HG02623 (cell line): Measurements from ENCODE around the gene UAP1L1.

Experiments
- ATAC-seq: cut with Tn5 transposase; IDR thresholded peaks from one replicate; pipeline ENCODE4 v1.9.1; 2021; ENCODE audit warnings: moderate library complexity; ENCODE audit not compliant: unreplicated experiment

UAP1L1 gene

DNA sequence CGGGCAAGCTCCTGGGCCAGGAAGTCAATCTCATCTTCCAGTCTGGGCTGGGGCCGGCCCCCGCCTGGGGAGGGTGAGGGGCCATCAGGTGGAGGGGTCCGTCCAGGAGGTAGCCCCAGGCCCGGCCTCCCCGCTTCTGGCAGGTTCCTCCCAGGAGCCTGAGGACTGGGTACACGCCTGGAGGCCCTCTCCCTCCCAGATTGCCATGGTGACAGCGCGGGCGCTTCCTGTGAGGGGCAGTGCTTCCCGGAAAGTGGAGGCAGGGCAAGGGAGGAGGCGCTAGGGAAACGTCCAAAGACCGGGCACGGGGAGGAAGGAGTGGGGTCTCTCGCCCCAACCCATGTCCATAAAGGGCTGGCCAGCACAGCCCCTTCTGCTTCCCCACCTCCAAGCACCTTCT is 36.2 kb upstream of the UAP1L1 start:
- ATAC-seq, result no peak

DNA sequence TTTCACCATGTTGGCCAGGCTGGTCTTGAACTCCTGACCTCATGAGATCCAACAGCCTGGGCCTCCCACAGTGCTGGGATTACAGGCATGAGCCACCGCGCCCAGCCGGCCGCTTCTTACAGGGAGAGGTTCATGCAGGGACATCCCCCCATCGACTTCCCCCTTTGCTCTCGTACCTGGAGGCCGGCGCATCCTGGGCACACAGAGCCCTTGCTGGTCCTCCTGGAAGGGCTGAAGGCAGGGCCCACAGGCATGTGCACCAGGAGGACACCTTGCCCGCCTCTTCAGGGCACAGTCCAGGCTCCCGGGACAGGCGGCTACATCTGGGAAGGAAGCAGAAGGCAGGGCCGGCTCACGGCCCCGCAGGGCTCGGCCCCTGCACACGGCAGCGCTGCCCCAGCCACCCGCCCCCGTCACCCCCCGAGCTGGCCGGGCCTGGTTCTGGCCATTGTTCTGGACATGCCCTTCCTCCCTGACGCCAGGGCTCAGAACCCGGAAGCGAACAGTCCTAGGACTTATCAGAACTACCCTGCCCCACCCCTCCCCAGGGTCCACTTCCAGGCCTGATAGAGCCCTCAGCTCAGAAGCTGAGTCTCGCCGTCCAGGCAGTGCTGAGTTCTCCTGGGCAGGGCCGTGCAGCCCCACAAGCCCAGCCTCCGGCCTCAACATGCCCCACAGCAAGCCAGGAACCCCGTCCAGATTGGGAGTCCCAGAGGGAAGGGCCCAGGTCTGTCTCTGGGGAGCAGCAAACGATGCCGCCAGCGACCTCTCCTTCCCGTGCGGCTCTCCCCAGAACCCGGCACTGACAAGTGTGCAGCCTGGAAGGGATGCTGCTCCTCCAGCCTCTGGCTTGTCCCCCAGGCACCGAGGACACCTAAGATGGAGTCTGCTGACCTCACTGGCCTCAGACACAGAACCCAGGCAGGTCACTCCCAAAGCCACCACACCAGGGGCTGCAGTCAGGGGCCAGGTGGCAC is 34.3 kb upstream of the UAP1L1 start:
- no peak for ATAC-seq

DNA sequence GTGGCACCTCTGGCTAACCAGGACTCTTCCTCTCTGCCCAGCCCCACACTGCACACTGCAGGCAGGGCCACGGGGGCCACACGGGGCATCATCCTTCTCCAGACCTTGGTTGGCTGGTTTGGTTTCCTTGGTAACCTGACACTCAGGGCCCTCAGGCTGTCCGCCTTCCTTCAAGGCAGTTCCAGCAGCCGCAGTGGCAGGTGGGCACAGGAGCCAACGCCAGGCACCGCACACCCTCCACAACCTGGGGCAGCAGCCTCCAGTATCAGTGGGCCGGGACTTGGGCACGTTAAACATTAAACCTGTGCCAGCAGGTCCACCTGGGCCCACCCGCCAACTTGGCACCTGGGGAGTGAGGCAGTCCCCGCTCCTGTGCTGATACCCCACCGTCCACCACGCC is 33.3 kb upstream of the UAP1L1 start:
- no peak for ATAC-seq

DNA sequence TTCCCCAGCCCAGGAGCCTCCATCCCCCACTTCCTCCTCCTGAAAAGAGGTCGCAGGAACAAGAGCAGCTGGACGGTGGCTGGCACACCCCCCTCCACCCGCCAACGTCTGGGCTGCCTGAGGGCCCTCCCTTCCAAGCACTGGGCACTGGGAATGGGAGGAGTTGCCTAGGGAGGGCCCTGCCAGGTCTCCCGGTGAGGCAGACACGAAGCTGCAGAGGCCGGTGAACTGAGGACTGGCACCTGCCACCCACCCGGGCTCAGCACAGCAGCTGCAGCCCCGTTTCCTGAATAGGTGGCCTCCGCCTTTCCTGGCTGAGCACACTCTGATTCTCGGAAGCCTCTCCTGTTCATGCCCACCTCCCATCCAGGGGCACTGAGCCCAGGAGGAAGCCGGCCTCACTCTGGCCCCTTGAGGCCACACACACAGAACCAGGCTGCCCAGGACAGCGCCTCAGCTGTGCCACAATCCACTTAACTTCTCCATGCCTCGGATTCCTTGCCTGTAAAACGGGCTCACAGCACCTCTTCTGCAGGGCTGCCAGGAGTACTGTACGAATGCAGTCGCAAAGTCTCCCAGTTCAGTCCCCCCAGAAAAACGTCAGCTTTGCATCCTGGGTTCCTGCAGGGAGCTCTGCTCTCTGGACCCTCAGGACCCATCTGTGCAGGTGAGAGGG is 32.7 kb upstream of the UAP1L1 start:
- no peak for ATAC-seq

DNA sequence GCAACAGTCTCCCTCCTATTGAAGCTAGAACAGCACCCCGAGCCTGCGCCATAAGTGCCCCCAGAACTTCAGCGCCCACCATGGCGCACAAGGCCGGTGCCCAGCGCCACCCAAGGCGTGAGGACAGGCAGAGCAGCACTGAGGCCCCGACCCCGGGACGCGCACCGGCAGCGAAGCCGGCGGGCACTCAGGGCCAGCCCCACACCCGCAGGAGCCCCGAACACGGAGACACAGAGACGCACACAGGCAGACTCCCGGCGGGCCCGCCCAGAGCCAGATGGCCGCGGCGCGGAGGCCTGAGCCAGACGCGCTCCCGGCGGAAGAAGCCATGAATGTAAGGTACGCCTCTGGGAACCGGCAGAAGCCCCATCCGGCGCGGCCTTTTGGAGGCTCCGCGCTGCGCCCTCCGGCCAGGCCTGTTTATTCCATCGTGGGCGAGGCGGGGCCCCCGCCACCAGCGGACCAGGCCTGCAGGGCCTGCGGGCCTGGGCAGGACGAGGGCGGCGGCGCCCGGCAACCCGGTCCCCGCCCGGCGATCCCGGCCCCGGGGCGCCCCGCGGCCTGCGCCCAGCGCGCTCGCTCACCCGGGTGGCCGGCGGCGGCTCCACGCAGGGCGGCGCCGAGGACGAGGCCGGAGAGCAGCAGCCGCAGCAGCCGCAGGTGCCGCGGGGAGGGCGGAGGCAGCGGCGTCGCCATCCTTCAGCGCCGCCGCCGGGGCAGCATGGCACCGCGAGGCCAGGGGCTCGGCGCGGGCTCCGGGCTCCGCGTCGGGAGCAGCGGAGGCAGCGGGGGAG is 31.8 kb upstream of the UAP1L1 start:
- no peak for ATAC-seq

DNA sequence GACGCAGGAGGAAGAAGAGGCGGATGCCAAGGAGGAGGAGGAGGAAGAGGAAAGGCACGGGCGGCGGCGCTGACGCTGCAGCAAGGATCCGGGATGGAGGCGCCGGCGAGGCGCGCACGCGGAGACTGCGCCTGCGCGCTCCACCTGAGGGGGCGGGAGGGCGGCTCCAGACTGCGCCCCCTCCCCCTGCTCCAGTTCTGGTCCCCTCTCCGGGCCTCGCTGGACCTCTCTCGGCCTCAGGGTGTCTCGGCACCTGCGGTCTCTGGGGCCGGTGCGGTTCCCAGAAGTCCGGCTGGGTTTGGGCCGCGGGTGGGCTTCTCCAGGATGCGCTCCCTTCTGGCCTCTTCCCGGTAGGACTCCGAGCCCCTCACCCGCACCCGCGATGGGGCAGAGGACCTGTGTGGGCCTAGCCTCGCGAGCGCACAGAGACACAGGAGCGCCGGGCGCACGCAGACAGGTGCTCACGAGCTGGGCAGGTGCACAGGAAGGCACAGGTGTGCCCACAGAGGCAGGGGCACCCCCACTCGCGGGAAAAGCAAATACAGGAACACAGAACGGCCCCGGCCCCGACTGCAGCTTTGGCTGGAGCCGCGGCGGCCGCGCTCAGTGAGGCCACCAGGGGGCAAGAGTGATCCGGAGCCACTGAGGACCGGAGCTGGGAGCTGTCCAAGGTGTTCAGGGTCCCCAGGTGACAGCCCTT is 31.1 kb upstream of the UAP1L1 start, which contains the start of gene NPDC1:
Gene NPDC1, minus strand, starts transcription at position 90 of the 700 bp plus-strand sequence. CDS start 188 bp downstream, outside the sequence.
- ATAC-seq, result no peak

DNA sequence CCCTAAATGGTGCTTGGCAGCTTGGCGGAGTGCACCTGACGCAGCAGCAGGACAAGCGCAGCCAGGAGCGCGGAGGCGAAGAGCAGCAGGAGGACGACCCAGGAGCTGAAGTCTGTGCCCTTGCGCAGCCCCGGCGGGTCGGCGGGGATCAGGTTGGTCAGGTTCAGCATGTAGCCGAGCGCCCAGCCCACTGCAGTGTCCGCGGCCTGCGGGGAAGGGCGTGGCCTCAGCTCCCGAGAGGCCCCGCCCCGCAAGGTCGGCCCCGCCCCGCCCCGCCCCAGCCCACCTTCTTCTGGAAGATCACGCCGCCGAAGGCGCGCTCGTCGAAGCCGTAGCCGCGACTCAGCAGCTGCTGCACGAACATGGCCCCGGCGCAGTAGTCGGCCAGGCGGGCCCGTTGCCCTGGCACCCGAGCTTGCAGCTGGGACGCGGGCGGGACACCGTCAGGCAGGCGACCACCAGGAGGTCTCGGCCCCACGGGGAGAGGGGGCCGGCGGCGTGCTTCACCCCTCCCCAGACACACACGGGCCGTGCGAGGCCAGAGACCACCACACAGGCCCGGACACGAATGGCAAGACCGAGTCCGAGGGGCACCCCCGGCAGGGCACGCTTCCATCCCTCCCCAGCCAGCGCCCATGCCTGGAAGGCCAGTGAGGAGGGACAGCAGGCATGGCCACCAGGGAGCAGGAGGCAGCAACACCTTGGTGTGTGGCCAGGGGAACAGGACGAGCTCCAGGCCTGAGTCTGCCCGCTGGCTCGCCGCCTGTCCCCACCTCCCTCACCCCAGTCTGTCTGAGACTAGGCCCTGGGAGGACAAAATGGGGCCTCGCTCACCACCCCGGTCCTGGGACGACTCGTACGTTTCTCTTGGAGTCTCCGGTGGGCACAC is 28.4 kb upstream of the UAP1L1 start:
- ATAC-seq, result no peak

DNA sequence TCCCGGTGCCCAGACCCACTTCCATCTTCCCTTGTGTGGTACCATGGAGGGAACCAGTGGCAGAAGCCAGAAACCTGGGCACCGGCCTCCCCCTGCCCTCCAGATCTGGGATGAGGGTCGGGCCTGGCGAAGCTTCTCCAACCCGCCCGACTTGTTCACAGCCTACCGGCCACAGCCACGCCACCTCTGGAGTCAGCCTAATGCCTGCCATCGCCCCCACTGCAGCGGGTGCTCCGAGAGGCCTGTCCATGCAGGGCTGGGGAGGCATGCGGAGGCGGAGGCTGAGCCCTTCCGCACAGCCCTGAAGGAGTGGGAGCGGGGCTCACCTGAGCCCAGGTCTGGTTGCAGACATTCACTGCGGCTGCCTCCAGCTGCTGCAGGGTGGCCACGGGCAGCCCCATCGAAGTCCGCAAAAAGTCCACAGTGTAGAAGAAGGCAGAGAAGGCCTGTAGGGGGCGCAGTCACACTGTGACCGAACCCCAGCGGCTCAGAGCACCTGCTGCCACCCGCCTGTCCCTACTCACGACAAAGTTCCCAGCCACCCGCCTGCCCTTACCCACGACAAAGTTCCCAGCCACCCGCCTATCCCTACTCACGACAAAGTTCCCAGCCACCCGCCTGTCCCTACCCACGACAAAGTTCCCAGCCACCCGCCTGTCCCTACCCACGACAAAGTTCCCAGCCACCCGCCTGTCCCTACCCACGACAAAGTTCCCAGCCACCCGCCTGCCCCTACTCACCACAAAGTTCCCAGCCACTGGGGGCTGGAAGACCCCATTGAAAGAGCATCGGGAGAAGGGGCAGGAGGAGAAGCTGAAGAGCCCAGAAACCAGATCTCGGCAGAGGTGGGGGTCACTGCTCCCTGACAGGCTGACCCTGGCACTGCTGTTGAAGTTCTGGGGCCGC is 27.5 kb upstream of the UAP1L1 start:
- no peak for ATAC-seq

DNA sequence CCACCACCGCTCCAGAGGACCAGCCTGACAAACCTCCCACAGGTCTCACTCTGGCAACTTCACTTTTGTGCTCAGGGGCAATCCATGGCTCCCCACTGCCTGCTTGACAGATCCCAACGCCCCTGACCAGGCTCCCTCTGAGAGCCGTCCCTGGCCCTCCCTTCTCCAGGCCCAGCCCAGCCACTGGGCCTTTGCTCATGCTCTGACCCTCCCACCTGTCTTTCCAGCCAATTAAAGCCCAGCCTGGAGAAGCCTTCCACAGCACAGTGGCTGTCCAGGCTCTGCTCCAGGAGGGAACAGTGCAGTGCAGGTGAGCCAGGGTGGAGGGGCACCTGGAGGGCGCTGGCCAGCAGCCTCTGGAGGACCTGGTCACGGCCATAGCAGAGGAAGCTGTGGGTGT is 26.7 kb upstream of the UAP1L1 start:
- no peak for ATAC-seq

DNA sequence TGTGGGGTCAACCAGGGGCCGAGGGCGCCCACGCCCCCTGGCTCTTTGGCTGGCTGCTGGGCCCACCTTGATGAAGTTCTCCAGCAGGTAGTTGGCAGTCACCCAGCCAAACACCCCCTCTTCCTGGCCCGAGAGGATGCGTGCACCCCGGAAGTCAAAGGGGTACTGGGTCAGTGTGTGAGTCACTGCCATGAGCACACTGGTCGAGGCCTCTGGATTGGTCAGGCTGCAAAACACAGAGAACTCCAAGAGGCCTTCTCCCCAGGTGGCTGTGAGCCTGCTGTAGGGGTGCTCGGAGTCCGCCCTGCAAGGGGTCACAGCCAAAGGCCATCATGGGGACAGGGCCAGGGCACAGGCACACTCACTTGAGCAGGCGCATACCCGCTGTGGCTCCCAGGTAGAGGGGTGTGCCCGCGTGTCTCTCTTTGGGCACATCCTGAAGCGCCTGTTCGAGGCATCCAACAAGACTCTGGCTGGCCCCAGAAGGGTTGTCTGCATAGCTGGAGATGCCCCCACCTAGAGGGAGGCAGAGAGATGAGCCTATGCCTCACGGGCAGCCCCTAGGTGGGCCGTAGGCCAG is 26.1 kb upstream of the UAP1L1 start:
- no peak for ATAC-seq

DNA sequence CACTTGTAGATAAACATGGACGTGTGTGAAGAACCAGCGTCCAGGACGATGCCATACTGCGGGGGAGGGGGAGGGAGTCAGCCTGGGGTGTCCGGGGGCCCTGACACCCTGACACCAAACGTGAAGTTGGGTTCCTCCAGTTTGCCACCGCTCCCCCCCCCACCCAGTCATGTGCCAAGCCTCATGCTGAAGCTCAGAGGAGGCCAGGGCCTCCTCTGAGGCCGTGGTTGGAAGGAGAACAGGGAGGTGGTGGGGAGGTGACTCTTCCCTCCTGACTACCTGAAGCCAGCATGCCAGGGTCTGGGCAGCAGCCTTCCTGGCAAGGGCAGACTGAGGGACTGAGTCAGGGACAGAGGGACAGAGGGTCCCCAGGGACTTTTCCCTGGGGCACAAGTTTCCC is 25.0 kb upstream of the UAP1L1 start:
- ATAC-seq, result no peak

DNA sequence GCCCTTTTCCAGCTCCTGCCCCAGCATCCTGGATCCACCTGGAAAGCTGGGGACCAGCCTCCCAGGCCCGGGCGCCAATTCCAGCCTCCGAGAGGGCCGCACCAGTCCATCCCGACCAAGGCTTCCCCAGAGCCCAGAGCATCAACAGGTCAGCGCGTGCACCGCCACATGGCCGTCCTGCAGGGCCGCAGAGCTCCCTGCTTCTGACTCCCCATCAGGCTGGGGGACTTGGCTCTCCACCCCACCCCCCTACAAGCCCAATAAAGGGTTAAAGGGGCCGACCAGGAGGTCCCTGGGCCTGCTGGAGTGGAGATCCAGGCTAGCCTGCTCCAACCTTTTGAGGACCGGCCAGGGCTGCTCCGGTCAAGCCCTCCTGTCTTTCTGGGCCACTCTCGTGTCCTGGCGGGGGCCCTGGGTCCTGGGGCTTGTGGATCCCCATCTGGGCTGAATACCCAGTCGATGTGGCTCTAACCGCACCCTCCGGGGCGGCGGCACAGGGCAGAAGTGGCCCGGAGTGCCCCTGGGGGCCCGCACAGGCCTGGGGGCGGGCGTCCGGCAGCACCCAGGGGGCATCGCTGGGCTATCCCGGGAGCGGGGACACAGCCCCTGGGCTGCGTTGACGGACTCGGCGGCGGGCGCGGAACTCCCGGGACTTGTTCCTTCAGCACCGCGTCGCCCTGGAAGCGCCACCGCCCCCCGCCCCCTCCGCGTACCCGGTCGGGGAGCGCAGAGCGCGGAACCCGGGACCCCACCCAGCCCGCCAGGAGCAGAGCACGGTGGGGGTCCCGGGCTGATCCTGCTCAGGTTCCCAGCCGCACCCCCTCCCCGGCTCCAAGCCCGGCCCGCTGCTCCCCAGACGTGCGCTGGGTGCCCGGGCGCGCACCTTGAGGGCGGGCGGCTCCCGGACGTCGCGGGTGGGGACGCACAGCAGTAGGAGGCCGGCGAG is 24.0 kb upstream of the UAP1L1 start:
- ATAC-seq, result no peak

DNA sequence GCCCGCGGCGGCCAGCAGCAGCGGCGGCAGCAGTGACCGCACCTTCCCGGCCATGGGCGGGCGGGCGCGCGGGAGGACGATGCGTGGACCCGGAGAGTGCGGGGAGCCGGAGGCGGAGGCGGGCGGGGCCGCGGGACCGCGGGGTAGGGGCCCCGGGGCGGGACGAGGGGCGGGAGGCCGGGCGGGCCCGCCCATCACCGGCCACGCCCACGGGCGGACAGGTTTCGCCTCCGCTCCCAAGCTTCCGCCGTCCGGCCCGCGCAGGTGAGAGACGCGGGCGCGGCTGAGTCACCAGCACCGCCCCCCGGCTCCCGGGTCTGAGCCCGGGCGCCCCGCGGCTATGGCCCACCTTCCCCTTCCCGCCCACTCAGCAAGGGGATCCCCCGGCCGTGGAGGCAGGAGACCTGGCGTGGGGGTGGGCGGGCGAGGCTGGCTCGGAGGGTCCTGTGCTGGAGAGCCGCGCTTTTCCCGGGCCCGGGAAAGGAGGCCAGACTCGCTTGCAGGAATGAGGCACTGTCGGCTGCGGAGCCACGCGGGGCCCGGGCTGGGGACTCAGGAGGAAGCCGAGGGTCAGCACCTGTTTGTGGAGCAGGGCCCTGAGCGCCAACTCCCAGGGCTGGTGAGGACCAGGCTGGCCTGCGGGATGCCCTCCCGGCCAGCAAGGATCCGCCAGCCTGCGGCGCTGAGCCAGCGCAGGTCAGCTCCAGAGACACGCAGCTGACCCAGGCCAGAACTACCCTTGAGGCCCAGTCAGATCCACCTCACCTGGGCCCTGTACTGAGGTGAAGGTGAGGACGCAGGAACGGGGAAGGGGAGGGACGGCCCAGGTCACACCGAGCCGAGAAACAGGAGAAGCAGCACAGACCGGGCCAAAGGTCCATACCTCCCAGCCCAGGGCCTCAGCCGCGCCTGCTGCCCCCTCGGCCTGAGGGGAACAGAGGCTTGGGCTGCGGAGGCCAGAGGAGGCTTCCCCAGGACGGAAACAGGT is 23.1 kb upstream of the UAP1L1 start, which contains the start of gene ENTPD2:
Gene ENTPD2, minus strand, starts transcription at position 118 of the 988 bp plus-strand sequence. Its CDS starts 64 bp downstream, at position 54.
- ATAC-seq, result no peak

DNA sequence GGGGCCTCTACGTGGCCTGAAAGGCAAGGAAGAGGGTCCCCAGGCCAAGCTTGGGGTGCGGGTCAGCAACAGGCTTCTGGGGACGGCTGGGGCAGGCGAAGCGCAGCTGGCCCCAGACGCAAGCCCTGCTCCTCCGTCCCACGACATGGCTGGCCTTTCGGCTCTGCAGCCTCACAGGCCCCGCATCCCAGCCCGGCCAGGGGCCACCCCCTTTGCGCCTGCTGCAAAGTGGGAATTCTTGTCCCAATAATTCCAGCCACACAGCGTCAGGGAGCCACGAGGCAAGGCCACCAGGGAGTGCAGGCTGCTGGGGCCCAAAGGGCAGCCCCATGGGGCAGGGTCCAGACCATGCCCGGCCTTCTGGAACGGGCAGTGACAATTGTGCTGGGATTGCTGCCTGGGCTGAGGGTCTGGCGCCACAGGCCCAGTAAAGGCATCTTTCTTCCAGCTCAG is 22.4 kb upstream of the UAP1L1 start:
- ATAC-seq, result no peak
